Activated naive CD8-positive, alpha-beta T cell treated with anti-CD3 and anti-CD28 coated beads, Interleukin-2, amount 50 U/mL, for 16 hours (primary cell): Measurements from ENCODE around the gene HPGD.

Source experiments
- DNase-seq: peaks from one replicate; pipeline ENCODE4 v3.0.0-alpha.2; 2020; ENCODE audit warnings: low read depth, low spot score

Gene HPGD

GRCh38 chr4:174474457-174475075 is 47.7 kb downstream of the HPGD start:
- no peak for DNase-seq

- no peak for DNase-seq
Measured at GRCh38 chr4:174467107-174467506, 55.2 kb downstream of the HPGD start.

- DNase-seq: no peak
Measured at GRCh38 chr4:174464949-174465348, 57.3 kb downstream of the HPGD start.

GRCh38 chr4:174461466-174462106 is 60.7 kb downstream of the HPGD start:
- no peak for DNase-seq

GRCh38 chr4:174460684-174461083 is 61.6 kb downstream of the HPGD start:
- DNase-seq: no peak

- DNase-seq: no peak
Measured at GRCh38 chr4:174457468-174457867, 64.8 kb downstream of the HPGD start.

- no peak for DNase-seq
Measured at GRCh38 chr4:174454815-174455473, 67.3 kb downstream of the HPGD start.

GRCh38 chr4:174451718-174452296 is 70.5 kb downstream of the HPGD start:
- no peak for DNase-seq

GRCh38 chr4:174450786-174451125 is 71.5 kb downstream of the HPGD start:
- DNase-seq: no peak

GRCh38 chr4:174449944-174450785 is 72.1 kb downstream of the HPGD start:
- no peak for DNase-seq

- DNase-seq: no peak
Measured at GRCh38 chr4:174449152-174449551, 73.1 kb downstream of the HPGD start.

GRCh38 chr4:174444390-174444789 is 77.9 kb downstream of the HPGD start:
- DNase-seq: no peak
